ENCODE data around the gene COL27A1.

GRCh38 chr9:114207034-114207810 is 51.9 kb downstream of the COL27A1 start:
- TF ChIP-seq EZH2phosphoT487 (IDR thresholded peaks at IDR 0.05) (no peak), CTCF (IDR thresholded peaks at IDR 0.05) (no peak)
